DMS53 treated with DMSO at 0.1 percent for 48 hours (cell line): Measurements from ENCODE around the gene MRGPRF.
A peak's percentile ranks its signal among the peaks of the same experiment; 100 is the strongest.

Experiments
- DNase-seq: peaks from one replicate; lab custom pipeline; 2025; ENCODE audit not compliant: unreplicated experiment; lab: John Stamatoyannopoulos, UW

MRGPRF gene

GRCh38 chr11:69050592-69051380 lies 37.7 kb upstream of the MRGPRF start:
- DNase-seq: no peak

GRCh38 chr11:69049490-69049867 lies 36.4 kb upstream of the MRGPRF start:
- no peak for DNase-seq

- peak; percentile 73 for DNase-seq
Observed at GRCh38 chr11:69048694-69049489, 35.8 kb upstream of the MRGPRF start, which contains the start of gene TPCN2. TPCN2 (plus strand) TSS chr11:69048932; CDS start chr11:69048998, 66 bp downstream.

- no peak for DNase-seq
Observed at GRCh38 chr11:69048031-69048693, 35.1 kb upstream of the MRGPRF start.

DNA sequence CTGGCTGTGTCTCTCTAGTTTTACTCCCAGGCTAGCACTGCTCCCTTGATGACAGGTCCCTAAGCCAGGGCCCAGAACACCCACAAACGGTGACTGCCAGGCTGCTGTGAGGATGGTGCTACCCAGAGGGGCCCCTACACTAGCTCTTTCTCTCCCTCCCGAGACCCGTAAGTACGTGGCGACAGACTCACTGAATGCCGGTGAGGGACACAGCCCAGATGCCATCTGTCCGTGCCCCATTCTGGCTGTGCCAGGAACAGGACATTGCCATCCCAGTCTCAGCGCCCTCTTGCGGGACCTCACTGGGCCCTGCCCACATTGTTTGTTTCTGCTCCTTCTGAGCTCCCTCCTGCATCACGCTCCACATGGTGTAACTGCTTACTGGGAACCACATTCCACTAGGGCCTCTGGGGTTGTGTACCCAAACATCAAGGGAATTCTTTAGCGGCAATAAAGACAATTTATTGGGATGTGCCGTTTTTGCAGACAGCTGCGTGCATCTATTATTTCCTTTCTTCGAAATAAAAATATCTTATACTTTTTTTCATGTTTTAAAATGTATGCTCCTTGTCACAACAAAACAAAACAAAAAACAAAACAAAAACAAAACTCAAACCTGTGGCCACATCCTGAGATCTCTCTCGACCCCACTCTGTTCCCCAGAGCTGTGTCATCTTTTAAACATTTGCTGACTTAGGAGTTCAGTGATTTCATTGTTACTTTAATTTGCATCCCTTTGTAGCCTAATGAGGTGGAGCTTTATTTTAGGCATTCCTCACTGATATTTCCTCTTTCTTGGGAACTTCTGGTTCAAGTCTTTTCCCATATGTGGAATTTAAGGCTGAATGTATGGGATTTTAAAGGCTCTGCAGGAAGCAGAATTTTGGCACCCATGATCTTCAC lies 31.3 kb upstream of the MRGPRF start:
- DNase-seq: peak; percentile 74

- DNase-seq: no peak
Observed at GRCh38 chr11:69041516-69041915, 28.5 kb upstream of the MRGPRF start.

DNA sequence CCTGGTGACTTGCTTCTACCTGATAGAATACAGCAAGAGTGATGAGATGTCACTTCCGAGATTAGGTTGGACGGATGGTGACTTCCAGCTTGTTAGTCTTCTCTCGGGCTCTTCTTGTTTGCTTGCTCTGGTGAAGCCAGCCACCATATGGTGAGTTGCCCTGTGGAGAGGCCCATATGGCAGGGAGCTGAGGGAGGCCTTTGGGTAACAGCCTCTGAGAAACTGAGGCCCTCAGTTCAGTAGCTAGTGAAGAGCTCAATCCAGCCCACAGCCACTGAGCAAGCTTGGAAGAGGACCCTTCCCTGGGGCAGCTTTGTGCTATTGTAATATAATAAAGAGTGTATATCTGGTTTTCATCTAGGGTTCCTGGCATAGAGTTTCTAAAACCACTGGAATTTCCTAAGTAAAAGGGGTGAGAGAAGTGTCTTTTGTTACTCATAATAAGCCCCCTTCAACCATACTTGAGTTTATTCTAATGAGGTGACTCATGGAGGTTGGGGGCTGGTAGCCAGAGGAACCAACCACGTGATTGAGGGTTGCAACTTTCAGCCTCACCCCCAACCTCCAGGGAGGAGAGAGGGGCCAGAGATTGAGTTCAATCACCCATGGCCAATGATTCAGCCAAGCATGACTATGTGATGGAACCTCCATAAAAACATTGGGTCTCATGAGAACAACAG lies 27.7 kb upstream of the MRGPRF start:
- no peak for DNase-seq

DNA sequence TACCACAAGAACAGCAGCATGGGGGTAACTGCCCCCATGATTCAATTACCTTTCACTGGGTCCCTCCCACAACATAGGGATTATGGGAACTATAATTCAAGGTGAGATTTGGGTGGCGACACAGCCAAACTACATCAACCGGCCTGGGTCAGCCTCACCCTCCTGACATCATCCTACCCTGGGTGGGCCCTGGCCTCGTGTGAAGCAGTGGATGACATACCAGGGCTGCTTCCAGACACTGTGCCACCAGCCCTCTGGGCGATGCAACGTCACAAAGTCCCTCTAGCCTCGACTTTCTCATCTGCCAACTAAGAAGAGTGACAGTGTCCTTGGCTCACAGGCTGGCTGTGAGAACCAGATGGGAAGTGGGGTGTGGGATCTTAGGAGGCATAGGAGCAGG lies 27.0 kb upstream of the MRGPRF start:
- no peak for DNase-seq

DNA sequence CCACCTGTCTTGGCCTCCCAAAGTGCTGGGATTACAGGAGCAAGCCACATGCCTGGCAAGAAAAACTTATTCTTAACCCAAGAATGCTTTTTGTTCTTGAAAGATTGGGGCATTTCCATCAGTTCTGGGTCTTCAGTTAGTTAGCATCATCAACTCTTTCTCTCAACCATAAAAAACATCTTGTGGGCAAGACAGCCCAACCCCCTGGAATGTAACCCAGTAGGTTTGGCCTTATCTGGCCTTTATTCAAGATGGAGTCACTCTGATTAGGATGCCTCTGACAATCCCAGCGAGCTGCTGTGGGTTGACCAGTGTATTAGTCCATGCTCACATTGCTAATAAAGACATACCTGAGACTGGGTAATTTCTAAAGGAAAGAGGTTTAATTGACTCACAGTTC lies 26.5 kb upstream of the MRGPRF start:
- no peak for DNase-seq

- no peak for DNase-seq
Observed at GRCh38 chr11:69037544-69037943, 24.5 kb upstream of the MRGPRF start.

DNA sequence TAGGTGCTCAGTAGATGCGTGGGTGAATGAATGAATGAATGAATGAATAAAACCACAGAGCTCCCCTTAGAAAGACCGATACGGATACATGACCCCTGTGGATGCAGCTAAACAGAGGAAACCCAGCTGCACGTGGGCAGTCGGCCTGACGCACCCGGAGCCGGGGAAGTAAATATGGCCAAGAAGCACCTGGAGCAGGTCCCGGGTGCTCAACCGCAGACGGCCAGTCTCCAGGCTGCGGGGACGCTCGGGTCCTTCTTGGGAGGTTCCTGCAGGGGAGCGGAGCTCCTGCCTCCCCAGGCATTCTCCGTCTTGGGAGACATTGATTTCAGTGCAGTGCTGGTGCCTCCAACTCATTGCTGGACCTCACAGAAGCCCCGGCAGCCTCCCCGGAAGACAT lies 24.0 kb upstream of the MRGPRF start:
- DNase-seq: no peak

GRCh38 chr11:69035946-69036340 lies 22.9 kb upstream of the MRGPRF start:
- DNase-seq: no peak

GRCh38 chr11:69035150-69035945 lies 22.3 kb upstream of the MRGPRF start:
- no peak for DNase-seq

GRCh38 chr11:69034123-69034867 lies 21.2 kb upstream of the MRGPRF start:
- no peak for DNase-seq

GRCh38 chr11:69033431-69033830 lies 20.4 kb upstream of the MRGPRF start:
- DNase-seq: no peak

- no peak for DNase-seq
Observed at GRCh38 chr11:69032833-69033232, 19.8 kb upstream of the MRGPRF start.

DNA sequence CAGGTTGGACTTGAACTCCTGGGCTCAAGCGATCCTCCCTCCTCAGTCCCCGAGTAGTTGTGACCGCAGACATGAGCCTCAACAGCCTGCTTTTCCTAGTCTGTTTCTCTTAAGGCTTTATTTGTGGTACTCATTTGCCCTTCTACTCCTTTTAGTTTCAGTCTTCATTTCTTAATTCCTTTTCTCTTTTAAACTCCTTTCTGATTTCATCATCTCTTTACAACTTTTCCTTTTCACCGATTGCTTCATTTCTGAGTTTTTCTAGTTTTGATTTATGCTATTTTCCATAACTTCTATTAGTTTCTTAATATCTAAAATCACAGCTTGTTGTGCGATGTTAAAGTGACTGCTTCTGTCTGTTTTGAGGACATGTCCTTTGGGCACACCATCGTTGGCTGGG lies 17.3 kb upstream of the MRGPRF start:
- DNase-seq: no peak

- DNase-seq: no peak
Observed at GRCh38 chr11:69027704-69028372, 14.8 kb upstream of the MRGPRF start.
